ENCODE results near the gene C12orf43. TPM values are rescaled to one million over a fixed set of nuclear protein-coding genes. Genes with fewer than 3 reads are reported as not detected.

The C12orf43 gene
- total RNA-seq, 2 experiments from 2014 or later: 19.4 to 19.6 TPM

- H3K4me1 Mint-ChIP-seq (ENCODE audit: low read depth): peaks cover 32% of the 10 kb centered on the region
- DNase-seq: no peak
- no peaks in the 10 kb centered on the region for H3K27me3 Mint-ChIP-seq
- H3K27ac Mint-ChIP-seq: peak overlapping the region; percentile 5
- ChIA-PET CTCF (no interaction called here), POLR2A (no interaction called here)
- H3K36me3 Mint-ChIP-seq: no peaks in the 10 kb centered on the region
- intact Hi-C loops (cut with micrococcal nuclease): loop anchor here (5.0 kb wide), 3 partner anchors 107 to 277 kb away; partner anchors contain the start of gene MLEC
- H3K4me3 Mint-ChIP-seq: no peak overlapping the region
- no peaks in the 10 kb centered on the region for H3K9me3 Mint-ChIP-seq
Measured at GRCh38 chr12:120964298-120964697, 52.0 kb downstream of the C12orf43 start.

- peaks cover 36% of the 10 kb centered on the region for H3K4me1 Mint-ChIP-seq (ENCODE audit: low read depth)
- intact Hi-C loops (cut with micrococcal nuclease): loop anchor here (1.0 to 5.0 kb wide), 5 partner anchors 72 to 275 kb away; partner anchors contain the start of gene MLEC
- ChIA-PET POLR2A (no interaction called here), CTCF (interaction anchor here (0.6 to 1.9 kb wide), 2 partner anchors 9 to 379 kb away, joined by 3 to 10 read pairs; no protein-coding TSS in a partner anchor)
- peak; percentile 31 for DNase-seq
- peak overlapping the region; percentile 72 for H3K27ac Mint-ChIP-seq
- no peaks in the 10 kb centered on the region for H3K36me3 Mint-ChIP-seq
- no peaks in the 10 kb centered on the region for H3K27me3 Mint-ChIP-seq
- no peak overlapping the region for H3K4me3 Mint-ChIP-seq
- H3K9me3 Mint-ChIP-seq: no peaks in the 10 kb centered on the region
Measured at GRCh38 chr12:120962532-120963020, 53.7 kb downstream of the C12orf43 start.

GRCh38 chr12:120961604-120962531, 54.4 kb downstream of the C12orf43 start:
- POLR2A ChIA-PET: interaction anchor here (0.6 kb wide), 1 partner anchor 276 kb away, joined by 3 read pairs; no protein-coding TSS in a partner anchor
- H3K4me3 Mint-ChIP-seq: no peak overlapping the region
- no peaks in the 10 kb centered on the region for H3K27me3 Mint-ChIP-seq
- no peaks in the 10 kb centered on the region for H3K9me3 Mint-ChIP-seq
- H3K27ac Mint-ChIP-seq: no peak overlapping the region
- H3K36me3 Mint-ChIP-seq: no peaks in the 10 kb centered on the region
- peaks cover 36% of the 10 kb centered on the region for H3K4me1 Mint-ChIP-seq (ENCODE audit: low read depth)
- intact Hi-C loops (cut with micrococcal nuclease): loop anchor here (1.0 to 5.0 kb wide), 5 partner anchors 72 to 275 kb away; partner anchors contain the start of gene MLEC
- CTCF ChIA-PET: interaction anchor here (1.9 to 3.4 kb wide), 2 partner anchors 10 kb away, joined by 10 to 15 read pairs; no protein-coding TSS in a partner anchor
- no peak for DNase-seq

DNA sequence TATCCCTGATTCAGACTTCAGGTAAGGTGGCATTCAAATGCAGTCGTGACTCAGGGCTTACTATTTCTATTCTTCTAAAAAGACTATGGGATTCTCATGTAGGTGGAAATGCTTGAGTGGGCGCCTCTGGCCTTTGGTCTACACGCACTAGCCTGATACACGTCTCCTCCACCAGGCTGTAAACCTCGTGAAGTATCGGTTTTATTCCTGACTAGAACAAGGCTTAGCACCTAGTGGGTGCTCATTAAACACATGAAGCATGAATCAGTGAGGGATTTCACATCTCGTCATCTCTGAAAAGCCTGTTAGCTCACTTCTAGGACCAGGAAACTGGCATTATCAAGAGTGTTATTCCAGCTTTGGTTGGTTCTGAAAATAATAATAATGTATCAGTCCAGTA, 55.6 kb downstream of the C12orf43 start:
- DNase-seq: peak; percentile 39
- CTCF ChIA-PET: interaction anchor here (1.6 to 3.4 kb wide), 2 partner anchors 11 to 21 kb away, joined by 5 to 15 read pairs; no protein-coding TSS in a partner anchor
- Mint-ChIP-seq H3K36me3 (no peaks in the 10 kb centered on the region), H3K4me1 (ENCODE audit: low read depth) (peaks cover 36% of the 10 kb centered on the region), H3K4me3 (no peak overlapping the region), H3K27me3 (no peaks in the 10 kb centered on the region), H3K9me3 (no peaks in the 10 kb centered on the region), H3K27ac (peak overlapping the region; percentile 33)
- POLR2A ChIA-PET: no interaction called here
- intact Hi-C loops (cut with micrococcal nuclease): loop anchor here (5.0 kb wide), 3 partner anchors 103 to 273 kb away; partner anchors contain the start of gene MLEC

- no peaks in the 10 kb centered on the region for H3K9me3 Mint-ChIP-seq
- no peak overlapping the region for H3K4me3 Mint-ChIP-seq
- H3K27me3 Mint-ChIP-seq: no peaks in the 10 kb centered on the region
- H3K4me1 Mint-ChIP-seq (ENCODE audit: low read depth): peaks cover 36% of the 10 kb centered on the region
- intact Hi-C loops (cut with micrococcal nuclease): no loop called here
- DNase-seq: no peak
- POLR2A ChIA-PET: no interaction called here
- H3K27ac Mint-ChIP-seq: no peak overlapping the region
- H3K36me3 Mint-ChIP-seq: no peaks in the 10 kb centered on the region
- CTCF ChIA-PET: interaction anchor here (0.7 to 3.4 kb wide), 7 partner anchors 11 to 313 kb away, joined by 3 to 15 read pairs (median 5); no protein-coding TSS in a partner anchor
Measured at GRCh38 chr12:120959111-120959878, 57.0 kb downstream of the C12orf43 start.

- Mint-ChIP-seq H3K36me3 (no peaks in the 10 kb centered on the region), H3K4me3 (no peak overlapping the region), H3K27me3 (no peaks in the 10 kb centered on the region), H3K27ac (no peak overlapping the region), H3K9me3 (no peaks in the 10 kb centered on the region), H3K4me1 (ENCODE audit: low read depth) (peaks cover 23% of the 10 kb centered on the region)
- ChIA-PET POLR2A (no interaction called here), CTCF (interaction anchor here (0.7 to 1.9 kb wide), 3 partner anchors 15 to 308 kb away, joined by 3 to 6 read pairs (median 3); partner anchors contain the start of gene ACADS)
- intact Hi-C loops (cut with micrococcal nuclease): no loop called here
- no peak for DNase-seq
Measured at GRCh38 chr12:120956579-120957300, 59.5 kb downstream of the C12orf43 start.

DNA sequence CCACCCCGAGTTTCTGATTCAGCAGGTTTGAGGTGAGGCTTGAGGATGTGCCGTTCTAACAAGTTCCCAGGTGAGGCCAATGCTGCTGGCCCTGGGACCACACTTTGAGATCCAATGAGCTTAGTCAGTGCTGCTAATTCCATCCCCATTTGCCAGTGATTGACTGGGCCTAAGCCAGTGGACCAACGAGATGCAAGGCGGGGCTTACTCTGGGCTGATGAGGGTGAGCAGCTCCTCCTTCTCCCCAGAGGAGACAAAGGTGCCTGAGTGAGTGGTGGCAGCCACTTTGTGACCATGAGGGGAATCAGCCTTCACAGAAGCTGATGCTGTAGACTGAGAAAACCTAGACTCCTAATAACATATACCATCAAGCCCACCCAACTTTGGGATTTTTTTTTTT, 61.1 kb downstream of the C12orf43 start:
- intact Hi-C loops (cut with micrococcal nuclease): no loop called here
- H3K4me3 Mint-ChIP-seq: no peak overlapping the region
- no peaks in the 10 kb centered on the region for H3K36me3 Mint-ChIP-seq
- CTCF ChIA-PET: interaction anchor here (1.0 kb wide), 1 partner anchor 105 kb away, joined by 3 read pairs; no protein-coding TSS in a partner anchor
- DNase-seq: no peak
- H3K9me3 Mint-ChIP-seq: no peaks in the 10 kb centered on the region
- POLR2A ChIA-PET: interaction anchor here (0.7 kb wide), 1 partner anchor 672 kb away, joined by 5 read pairs; no protein-coding TSS in a partner anchor
- peaks cover 12% of the 10 kb centered on the region for H3K4me1 Mint-ChIP-seq (ENCODE audit: low read depth)
- no peaks in the 10 kb centered on the region for H3K27me3 Mint-ChIP-seq
- H3K27ac Mint-ChIP-seq: no peak overlapping the region

GRCh38 chr12:120950807-120951206, 65.5 kb downstream of the C12orf43 start:
- POLR2A ChIA-PET: no interaction called here
- DNase-seq: no peak

More at GRCh38 chr12:120950807-120951206, 65.5 kb downstream of the C12orf43 start:
- Mint-ChIP-seq H3K4me1 (ENCODE audit: low read depth) (peaks cover under 1% of the 10 kb centered on the region), H3K27ac (no peak overlapping the region), H3K27me3 (no peaks in the 10 kb centered on the region), H3K9me3 (no peaks in the 10 kb centered on the region), H3K36me3 (no peaks in the 10 kb centered on the region), H3K4me3 (no peak overlapping the region)
- CTCF ChIA-PET: no interaction called here
- intact Hi-C loops (cut with micrococcal nuclease): no loop called here

Other genes with a start within 250 kb of the C12orf43 start
- gene SPPL3, start 112.1 kb downstream of the C12orf43 start, total RNA-seq: 10 to 100 TPM; 24.3 to 26.7 TPM
- not detected for gene HNF1A, start 37.9 kb downstream of the C12orf43 start, total RNA-seq
- gene OASL, start 22.8 kb upstream of the C12orf43 start, total RNA-seq: 10 to 100 TPM; 21.9 to 26.5 TPM
- gene P2RX7, start 116.4 kb upstream of the C12orf43 start, total RNA-seq: 10 to 100 TPM; 11.3 to 12.2 TPM
- gene P2RX4, start 193.6 kb upstream of the C12orf43 start, total RNA-seq: 10 to 100 TPM; 53.4 to 57.5 TPM

All from activated CD4-positive, alpha-beta memory T cell treated with anti-CD3 and anti-CD28 coated beads for 36 hours (primary cell).